HG03060 (cell line): Measurements from ENCODE around the gene MEA1.
A peak's percentile ranks its signal among the peaks of the same experiment; 100 is the strongest.
"Not testable (repeated sequence)": the region's sequence is repeated elsewhere in the genome, so short reads cannot be mapped to it uniquely, and the experiment has no call there.

Experiments used
- ATAC-seq: cut with Tn5 transposase; IDR thresholded peaks from one replicate; pipeline ENCODE4 v1.9.1; 2021; ENCODE audit warnings: low read depth, moderate number of reproducible peaks; ENCODE audit not compliant: unreplicated experiment

Gene MEA1

DNA sequence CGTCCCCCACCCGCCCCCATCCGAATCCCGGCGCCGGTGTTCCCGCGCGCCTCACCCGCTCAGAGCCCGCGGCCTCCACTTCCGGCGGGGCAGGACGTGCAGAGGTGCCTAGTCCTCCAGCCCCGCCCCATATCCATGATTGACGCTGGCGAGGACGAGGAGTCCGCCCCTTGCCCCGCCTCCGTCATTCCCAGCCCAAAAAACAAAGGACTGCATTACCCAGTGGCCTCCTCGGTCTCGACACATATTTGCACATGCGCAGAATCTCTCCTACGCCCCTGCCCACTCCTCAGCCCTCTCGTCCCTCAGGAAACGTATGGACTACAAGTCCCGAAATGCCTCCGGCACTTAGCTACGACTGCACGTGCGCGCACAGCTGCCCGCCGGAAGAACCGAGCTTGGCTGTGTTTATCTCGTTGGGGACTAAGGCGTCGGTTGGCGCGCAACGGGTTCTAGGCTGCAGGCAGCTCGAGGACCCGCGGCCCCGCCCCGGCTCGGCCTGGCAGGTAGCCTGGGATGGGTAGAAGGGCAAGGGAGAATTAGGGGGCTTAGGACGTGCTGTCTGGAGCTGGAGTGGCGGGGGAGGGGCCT is at the start of gene MEA1, which contains the start of gene KLHDC3:
Gene MEA1, minus strand, starts transcription at position 104 of the 591 bp plus-strand sequence. CDS start 133 bp downstream, outside the sequence.
Gene KLHDC3, plus strand, starts transcription at position 407 of the 591 bp plus-strand sequence. CDS start 2,944 bp downstream, outside the sequence.
- peak; percentile 91 for ATAC-seq

DNA sequence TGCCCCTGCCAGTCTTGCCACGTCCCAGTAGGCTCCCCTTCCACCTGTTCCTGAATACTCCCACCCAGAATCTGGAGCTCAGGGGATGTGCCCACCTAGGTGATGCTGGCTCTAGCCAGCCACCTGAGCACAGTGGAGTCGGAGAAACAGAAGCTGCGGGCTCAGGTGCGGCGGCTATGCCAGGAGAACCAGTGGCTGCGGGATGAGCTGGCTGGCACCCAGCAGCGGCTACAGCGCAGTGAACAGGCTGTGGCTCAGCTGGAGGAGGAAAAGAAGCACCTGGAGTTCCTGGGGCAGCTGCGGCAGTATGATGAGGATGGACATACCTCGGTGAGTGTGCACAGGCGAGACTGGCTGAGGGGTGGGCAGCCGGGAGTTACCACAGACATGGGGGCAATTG is 49.1 kb upstream of the MEA1 start:
- no peak for ATAC-seq

DNA sequence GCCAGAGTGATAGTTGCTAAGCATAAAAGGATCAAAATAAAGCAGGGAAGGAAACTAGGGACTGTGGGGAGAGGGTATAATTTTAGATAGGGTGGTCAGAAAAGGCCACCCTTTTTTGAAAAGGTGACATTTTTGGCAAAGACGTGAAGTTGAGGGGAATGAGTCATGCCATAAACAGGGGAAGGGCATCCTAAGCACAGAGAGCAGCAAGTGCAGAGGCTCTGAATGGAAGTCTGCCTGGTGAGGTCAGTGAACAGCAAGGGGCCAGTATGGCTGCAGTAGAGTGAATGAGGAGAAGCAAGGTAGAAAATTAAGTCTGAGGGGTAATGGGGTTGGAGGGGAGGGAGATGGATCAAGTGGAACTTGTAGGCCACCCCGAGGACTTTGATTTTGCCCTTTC is 48.1 kb upstream of the MEA1 start:
- no peak for ATAC-seq

DNA sequence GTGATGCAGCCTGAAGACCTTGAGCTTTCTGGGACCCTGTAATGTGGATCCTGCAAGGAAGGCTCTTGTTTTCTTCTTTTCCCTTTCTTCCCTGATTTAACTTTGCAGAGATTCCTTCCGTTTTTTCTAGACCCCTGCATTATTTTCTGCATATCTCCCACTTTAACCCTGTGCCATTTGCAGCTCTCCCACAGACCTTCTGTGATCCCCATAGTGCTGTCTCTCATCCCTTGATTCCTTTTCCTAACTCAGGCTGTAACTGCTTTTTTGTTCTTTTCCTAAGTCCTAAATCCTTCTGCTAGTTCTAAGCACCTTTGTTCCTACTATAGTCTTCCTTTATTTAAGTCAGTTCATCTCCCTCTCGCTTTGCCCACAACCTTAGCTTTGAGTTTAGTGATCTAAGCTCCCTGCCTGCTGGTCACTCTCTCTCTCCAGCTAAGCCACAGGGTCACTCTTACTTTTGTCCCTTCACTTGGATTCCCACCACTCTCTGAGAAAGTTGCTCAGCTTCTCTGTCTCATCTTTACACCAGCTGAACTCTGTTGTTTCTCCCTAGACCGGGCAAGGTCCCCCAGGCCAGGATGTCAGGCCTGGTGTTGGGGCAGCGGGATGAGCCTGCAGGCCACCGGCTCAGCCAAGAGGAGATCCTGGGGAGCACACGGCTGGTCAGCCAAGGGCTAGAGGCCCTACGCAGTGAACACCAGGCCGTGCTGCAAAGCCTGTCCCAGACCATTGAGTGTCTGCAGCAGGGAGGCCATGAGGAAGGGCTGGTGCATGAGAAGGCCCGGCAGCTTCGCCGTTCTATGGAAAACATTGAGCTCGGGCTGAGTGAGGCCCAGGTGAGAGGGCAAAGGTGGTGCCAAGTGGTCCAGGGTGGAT is 47.2 kb upstream of the MEA1 start:
- ATAC-seq = no peak

DNA sequence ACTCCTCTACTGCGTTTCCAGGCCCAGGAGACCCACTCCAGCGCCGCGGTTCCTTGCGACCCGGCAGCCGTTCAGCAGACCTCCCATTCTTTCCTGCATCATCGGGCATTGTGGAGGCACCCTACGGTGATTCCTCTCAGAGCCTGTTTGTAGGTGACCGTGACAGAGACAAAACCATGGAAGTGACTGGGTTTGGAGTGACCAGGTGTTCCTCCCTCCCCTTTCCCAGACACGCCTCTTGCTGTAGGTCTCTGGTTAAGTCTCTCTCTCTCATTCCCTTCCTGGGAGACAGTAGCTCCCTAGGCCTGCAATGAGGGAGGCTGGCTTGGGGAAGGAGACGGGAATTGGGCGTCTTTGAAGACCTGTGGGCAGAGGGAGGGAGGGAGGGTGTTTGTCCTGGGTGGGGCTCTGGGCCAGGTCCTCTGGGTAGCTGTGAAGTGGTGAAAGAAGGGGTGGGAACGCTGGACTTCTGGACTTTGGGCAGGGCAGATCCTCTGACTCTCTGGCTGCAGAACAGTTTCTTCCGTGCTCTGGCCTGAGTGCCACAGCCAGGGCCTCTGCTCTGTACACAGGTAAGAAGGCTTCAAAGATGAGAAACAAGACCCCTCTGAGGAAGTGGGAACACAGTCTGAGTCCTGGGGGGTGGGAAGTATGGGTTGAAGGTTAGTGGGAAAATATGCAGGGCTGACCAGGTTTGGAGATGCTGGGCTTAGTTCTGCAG is 46.4 kb upstream of the MEA1 start:
- no peak for ATAC-seq

DNA sequence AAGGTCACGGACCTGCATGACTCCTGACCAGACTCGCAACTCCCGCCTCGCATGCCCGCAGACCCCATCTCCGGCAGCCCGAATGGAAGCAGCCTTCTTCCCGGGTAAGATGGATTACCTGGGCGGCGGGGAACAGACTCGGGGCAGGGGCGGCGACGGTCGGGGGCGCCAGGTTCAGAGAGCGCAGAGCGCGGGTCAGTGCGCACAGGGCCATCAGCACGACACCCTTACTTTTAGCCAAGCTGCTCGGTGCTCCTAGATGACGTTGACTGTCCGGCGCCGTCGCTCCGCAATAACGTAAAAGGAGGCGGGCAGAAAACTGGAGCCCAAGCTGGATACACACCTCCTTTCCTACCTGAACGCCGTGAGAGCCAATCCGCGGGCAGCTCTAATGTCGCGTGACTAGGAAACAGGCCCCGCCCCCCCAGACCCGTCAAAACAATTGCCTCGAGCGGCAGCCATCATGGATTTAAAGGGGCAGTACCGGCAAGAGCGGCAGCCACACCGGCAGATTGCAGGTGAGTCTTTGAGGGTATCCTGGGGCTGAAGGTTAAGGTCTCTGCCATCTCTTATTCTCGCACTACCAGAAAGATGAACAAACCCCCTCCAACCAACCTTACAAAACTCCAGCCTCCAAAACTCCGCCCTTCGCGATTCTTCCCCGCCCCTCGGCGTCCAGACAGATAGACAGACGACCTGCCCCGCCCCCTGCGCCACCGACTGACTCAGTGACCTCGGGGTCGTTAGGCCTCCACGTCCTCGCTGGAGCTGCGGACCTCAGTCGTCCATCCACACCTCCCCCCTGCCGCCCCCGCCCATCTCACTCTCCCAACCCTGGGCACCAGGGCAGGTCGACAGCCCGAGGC is 45.7 kb upstream of the MEA1 start, which contains the start of the genes KLC4 and MRPL2:
Gene KLC4, plus strand, starts transcription at position 464 of the 866 bp plus-strand sequence. CDS start 1,705 bp downstream, outside the sequence.
Gene MRPL2, minus strand, starts transcription at position 267 of the 866 bp plus-strand sequence. Its CDS starts 53 bp downstream, at position 214.
- peak; percentile 85 for ATAC-seq

DNA sequence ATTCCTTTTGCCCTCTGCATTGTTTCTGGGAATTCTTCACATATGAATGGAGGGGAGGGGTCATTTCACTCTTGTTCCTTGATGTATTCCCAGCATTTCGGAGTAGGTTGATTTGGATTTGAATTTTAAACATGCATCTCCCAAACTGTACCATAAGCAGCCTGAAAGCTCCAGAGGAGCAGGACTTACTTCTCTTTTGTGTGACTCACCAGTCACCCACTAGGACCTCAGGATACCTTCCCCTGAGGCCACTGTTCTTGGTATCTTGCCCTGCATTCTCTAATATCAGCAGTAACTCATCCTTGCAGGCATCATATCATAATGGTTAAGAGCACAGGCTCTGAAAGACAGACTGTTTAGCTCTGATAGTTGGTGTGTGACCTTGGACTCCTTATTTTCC is 44.8 kb upstream of the MEA1 start:
- ATAC-seq = no peak

DNA sequence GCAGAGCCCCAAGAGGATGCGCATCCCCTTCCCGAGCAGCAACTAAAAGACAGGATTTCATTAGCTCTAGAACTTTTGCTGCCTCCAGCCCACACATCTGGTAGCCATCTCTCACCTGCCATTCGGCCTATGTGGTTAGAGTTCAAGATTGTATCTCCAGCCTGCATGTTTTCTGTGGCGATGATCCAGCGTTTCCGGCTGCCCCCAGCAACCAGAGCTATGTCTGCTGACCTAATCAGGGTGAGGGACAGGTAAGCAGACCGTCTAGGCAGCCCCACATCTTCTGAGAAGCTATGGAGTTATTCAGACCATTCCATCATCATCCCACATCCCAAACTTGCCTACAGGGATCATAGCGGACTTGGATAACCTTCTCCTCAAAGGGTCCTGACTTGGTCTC is 42.2 kb upstream of the MEA1 start:
- no peak for ATAC-seq

DNA sequence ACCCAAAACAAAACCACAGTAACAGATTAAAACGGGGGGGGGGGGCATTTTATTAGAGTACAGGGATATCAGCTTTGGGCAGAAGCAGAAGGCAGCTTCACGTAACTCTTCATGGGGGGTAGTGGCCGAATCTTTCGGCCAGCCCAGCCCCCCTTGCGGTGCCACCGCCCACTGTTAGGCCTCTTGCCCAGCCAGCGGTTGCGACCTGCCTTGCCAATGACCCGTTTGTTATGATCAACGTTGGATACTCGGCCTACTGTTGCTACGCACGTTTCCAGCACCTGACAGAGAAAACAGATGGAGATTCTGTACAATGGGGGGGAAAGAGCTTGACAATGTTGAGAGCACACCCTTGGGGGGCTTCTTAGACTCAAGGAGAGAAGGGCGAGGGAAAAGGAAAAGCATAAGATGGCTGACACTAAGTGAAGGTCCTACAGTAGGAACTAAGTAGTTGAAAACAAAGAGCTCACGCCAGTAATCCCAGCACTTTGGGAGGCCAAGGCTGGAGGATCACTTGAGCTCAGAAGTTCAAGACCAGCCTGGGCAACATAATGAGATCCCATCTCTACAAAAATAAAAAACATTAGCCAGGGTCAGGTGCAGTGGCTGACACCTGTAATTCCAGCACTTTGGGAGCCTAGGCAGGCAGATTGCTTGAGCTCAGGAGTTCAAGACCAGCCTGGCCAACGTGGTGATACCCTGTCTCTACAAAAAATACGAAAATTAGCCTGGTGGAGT is 40.6 kb upstream of the MEA1 start:
- no peak for ATAC-seq

DNA sequence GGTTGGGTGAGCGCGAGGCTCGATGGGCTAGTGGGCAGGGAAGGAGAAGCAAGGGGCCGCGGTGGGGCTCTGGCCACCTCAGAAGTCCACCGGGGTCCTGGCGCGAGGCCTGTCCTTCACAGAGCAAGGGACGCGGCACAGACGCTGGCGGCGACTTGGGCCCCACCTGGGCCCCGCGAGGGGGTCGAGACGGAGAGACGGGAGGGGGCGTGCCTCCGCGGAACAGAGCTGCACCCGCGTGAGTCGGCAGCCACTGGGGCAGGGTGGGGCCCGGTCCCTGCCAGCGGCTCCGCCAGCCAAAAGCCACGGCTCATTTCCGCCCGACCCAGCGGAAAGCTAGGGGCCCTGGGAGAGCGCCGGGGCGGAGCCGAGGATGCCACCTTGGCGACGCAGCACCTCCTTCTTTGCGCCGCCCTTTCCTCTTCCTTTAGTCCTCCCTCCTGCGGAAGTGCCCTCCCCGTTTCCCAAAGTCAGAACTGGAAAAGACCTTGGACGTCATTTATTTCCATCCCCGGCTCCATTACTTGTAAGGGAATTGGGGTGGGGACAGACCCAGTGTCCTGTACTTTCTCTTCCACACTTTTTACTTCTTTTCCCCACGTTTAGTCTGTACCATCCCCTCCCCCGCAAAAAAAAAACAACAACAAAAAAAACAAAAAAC is 39.9 kb upstream of the MEA1 start, which contains the start of gene CUL7:
Gene CUL7, minus strand, starts transcription at position 307 of the 661 bp plus-strand sequence. CDS start 1,063 bp downstream, outside the sequence.
- ATAC-seq = peak; percentile 62

DNA sequence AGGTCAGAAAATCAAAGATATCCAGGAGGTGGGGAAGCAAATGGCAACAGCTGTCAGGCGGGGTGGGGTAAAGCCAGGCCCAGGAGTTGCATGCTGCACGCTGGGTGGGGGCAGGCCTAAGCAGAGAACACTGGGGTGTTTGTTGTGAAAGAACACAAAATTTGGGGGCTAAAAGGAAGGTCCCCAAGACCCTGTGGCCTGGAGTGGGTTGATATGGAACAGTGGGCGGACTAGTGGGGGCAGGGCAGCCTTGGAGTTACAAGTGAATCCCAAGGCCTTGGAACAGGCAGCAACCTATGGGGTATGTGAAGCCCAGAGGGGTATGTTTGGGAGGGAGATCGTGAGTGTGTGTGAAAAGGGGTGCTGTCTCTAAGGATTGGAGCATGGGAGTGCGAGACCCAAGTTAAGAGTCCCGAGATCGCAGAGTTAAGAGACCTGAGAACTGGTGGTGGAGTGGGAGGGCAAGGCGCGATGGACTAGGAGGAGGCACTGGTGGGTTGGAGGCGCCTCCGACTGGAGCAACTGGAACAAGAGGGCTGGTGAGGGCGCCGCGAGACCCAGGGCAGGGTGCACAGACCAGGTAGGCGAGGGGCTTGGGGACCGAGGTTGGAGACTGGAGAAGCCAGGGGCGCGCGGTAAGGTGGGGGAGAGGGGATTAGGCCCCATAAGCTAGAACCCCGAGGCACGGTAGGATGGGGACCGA is 39.2 kb upstream of the MEA1 start:
- no peak for ATAC-seq

DNA sequence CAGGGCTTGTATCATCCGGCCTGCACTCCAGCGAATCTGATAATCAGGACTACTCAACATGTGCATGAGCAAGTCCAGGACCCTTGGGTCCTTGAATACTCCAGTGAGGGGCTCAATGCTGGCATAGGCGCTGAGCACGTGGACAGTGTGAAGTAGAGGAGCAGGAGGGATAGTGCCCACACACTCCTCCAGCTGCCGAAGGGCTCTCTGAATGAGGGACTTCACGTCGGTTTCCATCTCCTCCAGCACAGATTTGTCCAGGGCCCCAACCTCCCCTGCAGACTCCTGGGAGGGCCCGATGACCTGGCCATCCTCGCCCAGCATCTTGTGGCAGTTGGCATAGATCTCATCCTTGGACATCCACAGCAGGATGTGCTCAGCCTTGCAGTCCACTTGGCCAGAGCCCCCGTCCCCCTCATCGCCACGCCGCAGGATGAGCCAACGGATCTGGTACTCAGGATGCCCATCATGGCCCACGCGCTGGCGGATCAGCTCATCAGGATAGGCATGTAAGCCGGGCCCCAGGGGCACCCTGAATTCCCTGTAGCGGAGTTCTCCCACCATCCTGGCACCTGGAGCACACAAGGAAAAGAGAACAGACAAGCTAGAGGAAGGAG is 38.6 kb upstream of the MEA1 start:
- no peak for ATAC-seq

DNA sequence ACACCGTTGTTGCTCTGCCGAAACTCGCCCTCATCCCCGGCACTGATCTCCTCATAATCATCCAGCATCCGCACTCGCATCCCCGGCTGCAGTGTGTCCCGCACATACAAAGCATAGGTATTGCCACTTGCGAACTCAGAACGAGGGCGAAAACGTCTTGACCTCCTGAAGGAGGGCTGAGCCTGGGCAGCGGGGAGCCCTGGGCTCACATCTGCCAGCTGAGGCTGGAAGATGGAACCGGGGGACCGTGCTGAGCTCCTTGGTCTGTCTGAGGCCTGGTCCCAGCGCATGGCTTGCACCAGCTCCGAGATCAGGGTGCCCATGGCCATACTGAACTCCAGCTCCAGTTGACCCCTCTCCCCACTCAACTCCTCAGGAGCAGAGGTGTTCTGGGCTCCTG is 37.2 kb upstream of the MEA1 start:
- ATAC-seq = no peak

DNA sequence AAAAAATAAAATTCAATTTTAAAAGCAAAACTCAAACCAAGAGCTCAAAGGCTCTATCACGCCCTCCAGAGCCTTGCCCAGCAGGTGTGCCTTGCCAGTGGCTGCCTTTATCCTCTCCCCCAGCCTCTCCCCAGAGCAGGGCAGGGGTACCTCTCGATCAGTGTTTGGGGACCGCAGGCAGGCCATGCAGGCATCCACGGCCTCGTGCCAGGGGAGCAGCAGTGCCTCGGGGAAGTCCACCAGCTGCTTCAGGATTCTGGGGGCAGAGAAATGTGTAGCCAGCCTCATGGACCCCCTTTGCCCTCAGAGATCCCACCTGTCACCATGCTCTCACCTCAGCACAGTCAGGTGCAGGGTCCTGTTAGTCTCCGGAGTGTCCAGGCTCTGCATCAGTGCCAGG is 34.3 kb upstream of the MEA1 start:
- no peak for ATAC-seq

DNA sequence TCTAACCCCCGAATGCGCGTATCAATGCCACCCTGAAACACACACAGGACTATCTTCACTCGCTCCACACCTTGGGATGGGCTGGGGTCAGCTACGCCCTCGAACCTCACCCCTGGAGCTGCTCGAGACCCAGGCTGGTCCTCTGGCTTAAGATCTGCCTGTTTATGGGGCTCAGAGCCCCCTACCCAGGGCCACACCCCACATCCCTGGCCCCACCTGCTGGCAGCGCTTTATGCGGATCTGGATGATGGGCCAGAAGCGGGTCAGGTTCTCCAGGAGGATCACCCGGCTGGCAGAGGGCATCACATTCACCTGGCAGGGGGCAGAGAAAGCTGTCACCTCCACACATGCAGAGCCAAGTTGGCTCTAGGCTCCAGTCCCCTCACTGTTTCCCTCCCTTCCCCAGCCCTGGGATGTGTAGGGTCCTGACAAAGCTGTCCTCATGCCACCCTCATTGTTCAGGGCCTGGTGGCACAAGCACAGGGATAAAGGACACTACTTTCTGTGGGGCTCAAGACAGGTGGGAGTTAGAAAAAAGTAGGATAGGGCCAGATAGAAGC is 31.7 kb upstream of the MEA1 start:
- ATAC-seq = no peak

DNA sequence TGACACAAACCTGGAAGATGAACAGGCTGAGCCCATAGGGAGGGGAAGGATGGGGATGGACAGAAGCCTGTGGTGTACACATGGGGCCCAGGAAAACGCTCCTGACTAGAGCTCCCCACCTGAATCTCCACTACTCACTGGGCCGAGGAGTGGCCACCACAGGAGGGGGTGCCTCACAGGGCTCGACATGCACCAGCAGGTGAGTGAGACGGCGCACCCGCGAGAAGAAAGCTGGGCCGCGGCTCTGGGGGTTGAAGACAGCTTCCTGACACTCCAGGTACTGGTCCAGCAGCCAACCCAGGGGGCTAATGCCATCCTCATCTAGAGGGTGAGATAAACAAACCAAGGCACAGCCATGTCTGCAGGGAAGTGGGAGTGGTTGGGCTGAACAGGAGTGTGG is 29.6 kb upstream of the MEA1 start:
- no peak for ATAC-seq

DNA sequence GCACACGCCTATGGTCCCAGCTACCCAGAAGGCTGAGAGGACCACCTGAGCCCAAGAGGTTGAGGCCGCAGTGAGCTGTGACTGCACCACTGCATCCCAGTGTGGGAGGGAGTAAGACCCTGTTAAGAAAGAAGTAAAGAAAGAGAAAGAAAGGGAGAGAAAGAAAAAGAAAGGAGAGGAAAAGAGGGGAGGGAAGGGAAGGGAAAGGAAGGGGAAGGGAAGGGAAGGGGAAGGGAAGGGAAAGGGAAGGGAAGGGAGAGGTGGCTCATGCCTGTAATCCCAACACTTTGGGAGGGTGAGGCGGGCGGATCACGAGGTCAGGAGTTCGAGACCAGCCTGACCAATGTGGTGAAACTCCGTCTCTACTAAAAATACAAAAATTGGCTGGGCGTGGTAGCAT is 27.7 kb upstream of the MEA1 start:
- ATAC-seq = not testable (repeated sequence)
